GM12801 (cell line): ENCODE data around the gene RAB38.

Experiments used
- CTCF ChIP-seq: IDR thresholded peaks from one replicate; pipeline ENCODE4 v1.5.1; 2011; ENCODE audit warnings: control low read depth; ENCODE audit not compliant: insufficient read length; ENCODE audit errors: extremely low read depth

RAB38 gene

GRCh38 chr11:88171982-88172381 is 3.3 kb downstream of the RAB38 start:
- TF ChIP-seq CTCF: no peak

GRCh38 chr11:88170673-88171072 is 4.6 kb downstream of the RAB38 start:
- TF ChIP-seq CTCF: no peak

GRCh38 chr11:88169881-88170280 is 5.4 kb downstream of the RAB38 start:
- TF ChIP-seq CTCF: no peak

- TF ChIP-seq CTCF: no peak
Measured at GRCh38 chr11:88169471-88169870, 5.8 kb downstream of the RAB38 start.

GRCh38 chr11:88167853-88168252 is 7.4 kb downstream of the RAB38 start:
- no peak for TF ChIP-seq CTCF

- no peak for TF ChIP-seq CTCF
Measured at GRCh38 chr11:88164806-88165585, 10.2 kb downstream of the RAB38 start.

- TF ChIP-seq CTCF: no peak
Measured at GRCh38 chr11:88164320-88164719, 10.9 kb downstream of the RAB38 start.
